Prostate gland (tissue), 2 donors: ENCODE results near the gene PCDHB7. TPM values are rescaled to one million over a fixed set of nuclear protein-coding genes. Genes with fewer than 3 reads are reported as not detected.

ENCODE experiments used
- total RNA-seq, 2 donors: library from RNA; depleted of rRNA; stranded (reverse); fragments of >200 nt; gene quantifications; one replicate each; pipeline ENCODE4 v1.1.0, GENCODE V29; 2016

The PCDHB7 gene
- total RNA-seq, 2 donors from 2014 or later, result 1.2 to 1.9 TPM

Other genes starting within 250 kb of the PCDHB7 start
- 1 to 10 TPM; 1.1 to 3.9 TPM for gene PCDHAC1, start 246.3 kb upstream of the PCDHB7 start, total RNA-seq
- gene PCDHAC2, start 206.2 kb upstream of the PCDHB7 start, total RNA-seq, result 10 to 100 TPM in 1 of 2 donors, 1 to 10 TPM in 1; 6.8 to 11.6 TPM
- not detected for gene PCDHB1, start 121.3 kb upstream of the PCDHB7 start, total RNA-seq
- 10 to 100 TPM; 12.6 to 23.0 TPM for gene PCDHB2, start 78.0 kb upstream of the PCDHB7 start, total RNA-seq
- 1 to 10 TPM; 2.5 to 6.5 TPM for gene PCDHB3, start 72.2 kb upstream of the PCDHB7 start, total RNA-seq
- gene PCDHB4, start 50.8 kb upstream of the PCDHB7 start, total RNA-seq, result 1 to 10 TPM; 1.4 to 1.7 TPM
- gene PCDHB5, start 37.4 kb upstream of the PCDHB7 start, total RNA-seq, result 10 to 100 TPM in 1 of 2 donors, 1 to 10 TPM in 1; 5.3 to 11.3 TPM
- 1 to 10 TPM in 1 of 2 donors, under 1 TPM in 1; 0.87 to 2.6 TPM for gene PCDHB6, start 22.6 kb upstream of the PCDHB7 start, total RNA-seq
- 1 to 10 TPM in 1 of 2 donors, under 1 TPM in 1; 0.23 to 2.6 TPM for gene PCDHB8, start 5.1 kb downstream of the PCDHB7 start, total RNA-seq
- gene PCDHB16, start 9.7 kb downstream of the PCDHB7 start, total RNA-seq, result 1 to 10 TPM in 1 of 2 donors, under 1 TPM in 1; 0.18 to 4.4 TPM
- 1 to 10 TPM; 1.0 to 4.2 TPM for gene PCDHB9, start 14.5 kb downstream of the PCDHB7 start, total RNA-seq
- gene PCDHB10, start 19.7 kb downstream of the PCDHB7 start, total RNA-seq, result 1 to 10 TPM in 1 of 2 donors, under 1 TPM in 1; 0.96 to 3.5 TPM
- gene PCDHB11, start 27.0 kb downstream of the PCDHB7 start, total RNA-seq, result 1 to 10 TPM in 1 of 2 donors, under 1 TPM in 1; 0.41 to 2.6 TPM
- 1 to 10 TPM in 1 of 2 donors, under 1 TPM in 1; 0.32 to 4.3 TPM for gene PCDHB12, start 36.1 kb downstream of the PCDHB7 start, total RNA-seq
- 1 to 10 TPM; 4.0 to 6.5 TPM for gene PCDHB13, start 41.3 kb downstream of the PCDHB7 start, total RNA-seq
- gene PCDHB14, start 50.7 kb downstream of the PCDHB7 start, total RNA-seq, result 1 to 10 TPM; 4.6 to 6.7 TPM
- gene PCDHB15, start 72.8 kb downstream of the PCDHB7 start, total RNA-seq, result 10 to 100 TPM in 1 of 2 donors, under 1 TPM in 1; 0.82 to 12.4 TPM
- gene SLC25A2, start 131.4 kb downstream of the PCDHB7 start, total RNA-seq, result 1 to 10 TPM in 1 of 2 donors, under 1 TPM in 1; 0.23 to 4.4 TPM
- gene TAF7, start 148.1 kb downstream of the PCDHB7 start, total RNA-seq, result 10 to 100 TPM; 59.3 to 85.9 TPM
- gene PCDHGA1, start 157.9 kb downstream of the PCDHB7 start, total RNA-seq, result 1 to 10 TPM in 1 of 2 donors, under 1 TPM in 1; 0.64 to 4.8 TPM
- 10 to 100 TPM in 1 of 2 donors, 1 to 10 TPM in 1; 2.4 to 19.7 TPM for gene PCDHGA2, start 166.1 kb downstream of the PCDHB7 start, total RNA-seq
- 10 to 100 TPM in 1 of 2 donors, 1 to 10 TPM in 1; 1.3 to 18.2 TPM for gene PCDHGA3, start 171.2 kb downstream of the PCDHB7 start, total RNA-seq
- 1 to 10 TPM; 3.9 to 6.5 TPM for gene PCDHGB1, start 177.5 kb downstream of the PCDHB7 start, total RNA-seq
- 10 to 100 TPM in 1 of 2 donors, 1 to 10 TPM in 1; 2.5 to 10.5 TPM for gene PCDHGA4, start 182.4 kb downstream of the PCDHB7 start, total RNA-seq
- 10 to 100 TPM in 1 of 2 donors, 1 to 10 TPM in 1; 5.3 to 10.5 TPM for gene PCDHGB2, start 187.3 kb downstream of the PCDHB7 start, total RNA-seq
- 1 to 10 TPM; 4.1 to 4.8 TPM for gene PCDHGA5, start 191.5 kb downstream of the PCDHB7 start, total RNA-seq
- gene PCDHGB3, start 197.6 kb downstream of the PCDHB7 start, total RNA-seq, result 1 to 10 TPM; 3.1 to 7.7 TPM
- 1 to 10 TPM; 2.0 to 8.4 TPM for gene PCDHGA6, start 201.2 kb downstream of the PCDHB7 start, total RNA-seq
- 1 to 10 TPM; 4.1 to 8.2 TPM for gene PCDHGA7, start 210.1 kb downstream of the PCDHB7 start, total RNA-seq
- 1 to 10 TPM; 6.7 to 9.9 TPM for gene PCDHGB4, start 215.1 kb downstream of the PCDHB7 start, total RNA-seq
- gene PCDHGA8, start 220.0 kb downstream of the PCDHB7 start, total RNA-seq, result 1 to 10 TPM; 1.1 to 4.2 TPM
- 10 to 100 TPM in 1 of 2 donors, 1 to 10 TPM in 1; 7.9 to 24.5 TPM for gene PCDHGB5, start 225.3 kb downstream of the PCDHB7 start, total RNA-seq
- gene PCDHGA9, start 230.1 kb downstream of the PCDHB7 start, total RNA-seq, result 1 to 10 TPM; 3.9 to 7.7 TPM
- gene PCDHGB6, start 235.4 kb downstream of the PCDHB7 start, total RNA-seq, result 10 to 100 TPM in 1 of 2 donors, 1 to 10 TPM in 1; 5.2 to 11.0 TPM
- 10 to 100 TPM in 1 of 2 donors, 1 to 10 TPM in 1; 6.7 to 11.1 TPM for gene PCDHGA10, start 240.3 kb downstream of the PCDHB7 start, total RNA-seq
- 10 to 100 TPM in 1 of 2 donors, 1 to 10 TPM in 1; 7.0 to 14.6 TPM for gene PCDHGB7, start 245.0 kb downstream of the PCDHB7 start, total RNA-seq
- gene PCDHGA11, start 248.4 kb downstream of the PCDHB7 start, total RNA-seq, result 1 to 10 TPM; 2.9 to 3.4 TPM